DMS 273 (cell line): ENCODE measurements around the gene ZNF280A.
"Not testable (repeated sequence)": the region's sequence is repeated elsewhere in the genome, so short reads cannot be mapped to it uniquely, and the experiment has no call there.

Source experiments
- DNase-seq: peaks from one replicate; lab custom pipeline; 2025; ENCODE audit not compliant: unreplicated experiment; lab: John Stamatoyannopoulos, UW

Gene ZNF280A

GRCh38 chr22:22469527-22469926, 50.5 kb downstream of the ZNF280A start:
- no peak for DNase-seq

- not testable (repeated sequence) for DNase-seq
Observed at GRCh38 chr22:22468794-22469469, 51.1 kb downstream of the ZNF280A start.

DNA sequence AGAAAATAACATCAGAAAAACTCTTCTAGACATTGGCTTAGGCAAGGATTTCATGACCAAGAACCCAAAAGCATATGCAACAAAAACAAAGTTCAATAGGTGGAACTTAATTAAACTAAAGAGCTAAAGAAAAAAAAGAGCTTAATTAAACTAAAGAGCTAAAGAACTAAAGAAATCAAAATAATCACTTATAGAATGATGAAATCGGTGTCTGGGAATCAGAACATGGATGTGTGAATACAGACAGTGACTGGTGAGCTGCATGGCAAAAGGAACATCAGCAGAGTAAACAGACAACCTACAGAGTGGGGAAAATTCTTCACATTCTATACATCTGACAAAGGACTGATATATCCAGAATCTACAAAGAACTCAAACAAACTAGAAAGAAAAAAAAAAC, 53.0 kb downstream of the ZNF280A start:
- no peak for DNase-seq

DNA sequence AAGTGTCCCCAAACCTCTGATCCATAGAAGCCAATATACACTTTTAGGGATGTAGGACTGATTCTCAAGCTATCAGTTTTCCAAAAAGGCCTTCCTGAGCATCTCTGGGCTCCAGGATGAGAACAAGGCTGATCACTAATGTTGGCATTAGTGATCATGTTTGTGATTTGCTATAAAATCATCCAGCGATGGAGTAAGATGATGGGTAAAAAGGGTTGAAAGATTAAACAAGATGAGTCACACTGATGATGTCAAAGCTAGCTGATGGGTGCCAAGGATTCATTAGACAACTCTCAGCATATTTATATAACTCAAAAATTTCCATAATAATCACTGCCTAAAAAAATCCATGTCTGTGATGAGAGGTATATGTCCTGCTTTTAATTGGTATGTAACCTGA, 54.3 kb downstream of the ZNF280A start:
- no peak for DNase-seq

DNA sequence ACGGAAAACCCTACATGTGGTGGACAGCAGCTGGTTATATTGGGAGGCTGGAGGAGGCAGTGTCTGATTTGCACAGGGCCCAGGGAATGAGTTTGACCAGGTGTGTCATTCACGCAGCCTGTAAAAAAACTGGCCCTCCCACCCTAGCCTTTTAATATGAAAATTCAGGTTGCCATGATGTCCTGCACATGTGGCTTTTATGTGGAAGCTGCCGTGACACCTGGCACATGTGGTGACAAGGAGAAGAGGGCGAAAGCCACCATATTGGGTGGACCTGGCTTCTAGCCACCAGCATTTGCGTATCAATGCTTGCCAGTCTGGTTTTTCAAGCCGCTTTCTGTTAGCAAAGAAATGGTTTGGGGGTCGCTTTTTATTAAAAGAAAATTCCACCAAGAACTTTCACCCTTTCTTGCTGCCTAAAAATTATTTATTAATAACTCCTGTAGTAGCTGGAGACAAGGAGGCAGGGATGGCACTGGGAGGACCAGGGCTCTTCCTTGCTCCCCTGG, 54.9 kb downstream of the ZNF280A start:
- no peak for DNase-seq

GRCh38 chr22:22464541-22465054, 55.5 kb downstream of the ZNF280A start:
- DNase-seq = no peak

DNA sequence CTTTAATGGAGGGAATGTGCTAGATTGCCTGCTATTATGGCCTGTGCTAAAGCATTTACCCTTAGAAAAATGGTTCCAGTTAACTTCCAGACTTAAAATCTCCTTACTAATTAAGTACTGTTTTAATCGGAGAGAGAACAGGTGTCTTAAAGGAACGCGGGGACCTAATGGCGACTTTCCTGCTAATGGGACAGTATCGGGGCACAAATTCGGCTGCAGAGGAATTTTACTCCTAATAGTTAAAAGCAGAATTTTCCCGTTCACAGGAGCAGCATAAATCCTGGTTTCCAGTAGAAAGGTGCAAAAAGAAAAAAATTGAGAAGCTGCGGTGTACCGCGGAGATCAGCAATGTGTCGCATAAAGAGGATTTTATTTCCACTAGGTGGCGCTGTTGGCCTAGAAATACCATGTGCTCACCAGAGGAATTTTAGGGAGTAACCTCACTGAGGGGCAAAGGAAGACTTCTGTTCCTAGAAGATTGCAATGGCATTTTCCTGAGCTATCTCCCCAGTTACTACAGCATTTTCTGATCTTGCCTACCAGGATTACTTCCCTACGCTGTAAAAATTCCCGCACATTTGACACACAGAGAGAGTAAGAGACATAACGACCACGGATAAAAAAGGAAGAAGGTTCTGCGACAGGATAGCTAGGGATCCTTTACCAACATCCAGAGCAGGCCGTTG, 56.1 kb downstream of the ZNF280A start:
- DNase-seq = peak; percentile 78
